ENCODE results near the gene GDE1. TPM values are rescaled to one million over a fixed set of nuclear protein-coding genes. Genes with fewer than 3 reads are reported as not detected.

Gene GDE1
- total and polyA plus RNA-seq, 9 of the 15 experiments (the other 6 are each of a cell fraction or from before 2014, with no cell fraction given) = 18.8 to 40.5 (median 22.3) TPM

DNA sequence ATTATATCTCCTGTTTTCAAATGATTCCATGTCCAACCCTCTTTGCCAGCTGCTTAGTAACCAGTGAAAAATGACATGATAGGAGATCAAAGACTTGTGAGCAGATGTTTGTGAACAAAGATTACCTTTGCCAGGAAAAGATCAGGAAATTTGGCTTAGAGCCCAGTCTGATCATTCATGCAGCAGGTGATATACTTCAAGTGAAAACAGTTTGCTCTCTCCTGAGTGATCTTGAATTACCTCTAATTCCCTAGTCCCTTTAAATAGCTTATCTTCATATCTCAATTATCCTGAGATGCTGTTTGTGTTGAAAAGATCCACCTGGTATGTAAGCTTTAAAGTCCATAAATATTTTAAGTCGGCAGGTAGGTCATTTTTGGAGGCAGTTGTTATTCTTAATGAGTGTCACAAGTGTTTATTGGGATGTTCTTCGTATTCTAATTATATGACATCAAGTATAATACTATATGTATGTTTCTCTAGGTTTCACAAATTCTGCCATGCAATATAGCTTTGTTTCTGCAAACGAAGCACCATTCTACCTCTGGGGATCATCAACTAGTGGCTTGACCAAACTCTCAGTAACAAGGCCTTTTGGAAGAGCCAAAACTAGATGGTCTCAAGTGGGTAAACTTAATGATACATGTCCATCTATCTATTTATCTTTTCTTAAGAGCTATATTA is 20.4 kb upstream of the GDE1 start:
- POLR2A ChIA-PET = interaction anchor here (0.6 to 1.3 kb wide), 5 partner anchors 10 to 108 kb away, joined by 3 to 5 read pairs (median 3); partner anchors contain the start of genes CCP110 and VPS35L
- Histone ChIP-seq H3K27ac (ENCODE audit: extremely low read depth, low read depth, low read length) (no peak overlapping the region), H4K20me1 (replicated peaks; ENCODE audit: control insufficient read depth, insufficient read depth, low read length) (no peaks in the 10 kb centered on the region), H3K4me2 (ENCODE audit: insufficient read depth, low read length) (no peak overlapping the region), H3K4me1 (replicated peaks in 1 of 2; ENCODE audit: control insufficient read depth in 2 of 2, insufficient read depth in 2 of 2, low read length in 2 of 2) (no peaks in the 10 kb centered on the region), H3K9ac (ENCODE audit: insufficient read depth in 1 of 2, low read depth in 2 of 2, low read length in 2 of 2) (no peak overlapping the region), H2AFZ (ENCODE audit: low read depth, low read length) (no peak overlapping the region), H3K9me1 (ENCODE audit: control insufficient read depth, insufficient read depth, low read length) (no peaks in the 10 kb centered on the region), H3K4me3 (no peak overlapping the region), H3K27me3 (ENCODE audit: control insufficient read depth in 2 of 2, insufficient read depth in 2 of 2, low read length in 2 of 2) (no peaks in the 10 kb centered on the region), H3K79me2 (ENCODE audit: control insufficient read depth, insufficient read depth, low read length) (no peaks in the 10 kb centered on the region), H3K9me3 (replicated peaks; ENCODE audit: control insufficient read depth, insufficient read depth, low read depth, low read length) (no peaks in the 10 kb centered on the region), H3K36me3 (ENCODE audit: control insufficient read depth, insufficient read depth, low read length) (peaks cover 64% of the 10 kb centered on the region; the same call in 2 of the 3 replicates)
- in situ Hi-C loops (cut with MboI) (no loop called here), intact Hi-C loops (cut with micrococcal nuclease) (no loop called here)
- no peak for DNase-seq (ENCODE audit: extremely low read depth in 1 of 4, low spot score in 3 of 4)
- FAIRE-seq = no peak
- CTCF ChIA-PET (ENCODE audit: low intra/inter-chr PET ratio) = no interaction called here
- no peak for TF ChIP-seq SAFB2 (IDR thresholded peaks at IDR 0.05; ENCODE audit: borderline replicate concordance, low read depth, low read length, severe bottlenecking)
- TF ChIP-seq NFIC (IDR thresholded peaks at IDR 0.05) = 0 out of 2 replicates have a peak, but pooled peaks have one; percentile 26
- no peak for TF ChIP-seq ZFPM2 (CRISPR knock-in tag; IDR thresholded peaks at IDR 0.05)
- ATAC-seq = no peak
- WGBS (ENCODE audit: insufficient coverage, low coverage, missing lambda C conversion rate) = 88% methylated on average over 3 of the region's 3 CpGs
- BruUV-seq (replicated peaks) = no TSS peak

DNA sequence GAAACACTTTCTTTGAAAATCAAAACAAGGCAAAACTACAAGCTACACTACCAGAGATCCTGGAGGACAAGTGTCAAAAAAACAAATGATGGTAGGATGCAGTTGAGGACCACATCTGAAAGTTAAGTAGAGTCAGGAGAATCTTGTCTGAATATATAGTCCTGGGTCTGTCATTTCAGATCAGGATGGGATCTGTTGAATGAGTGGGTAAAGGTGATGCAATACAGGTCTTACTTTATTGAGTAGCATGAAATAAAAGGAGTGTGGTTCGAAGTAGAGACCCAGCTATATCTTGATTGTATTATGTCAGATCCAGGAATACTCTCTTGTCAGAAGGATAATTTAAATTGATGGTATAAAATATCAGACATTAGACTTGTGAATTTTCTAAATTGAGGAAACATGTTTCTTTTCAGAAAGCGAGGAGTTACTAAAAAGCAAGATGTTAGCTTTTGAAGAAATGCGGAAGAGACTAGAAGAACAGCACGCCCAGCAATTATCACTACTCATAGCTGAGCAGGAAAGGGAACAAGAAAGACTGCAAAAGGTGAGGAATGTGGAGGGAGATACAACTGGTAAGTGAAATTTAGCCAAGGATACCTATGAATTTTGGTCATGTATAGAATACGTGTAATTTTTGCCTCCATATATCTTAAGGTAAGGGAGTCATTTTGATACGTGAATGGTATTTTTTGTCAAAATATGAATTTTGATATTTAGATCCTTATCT is 18.5 kb upstream of the GDE1 start:
- H3K9me1 ChIP-seq (ENCODE audit: control insufficient read depth, insufficient read depth, low read length) = no peaks in the 10 kb centered on the region
- no peak overlapping the region for H3K4me2 ChIP-seq (ENCODE audit: insufficient read depth, low read length)
- H4K20me1 ChIP-seq (replicated peaks; ENCODE audit: control insufficient read depth, insufficient read depth, low read length) = no peaks in the 10 kb centered on the region
- DNase-seq (ENCODE audit: extremely low read depth in 1 of 4, low spot score in 3 of 4) (no peak), FAIRE-seq (no peak), ATAC-seq (no peak)
- TF ChIP-seq GABPA (tag; conservative IDR thresholded peaks at IDR 0.05; ENCODE audit: low read depth) (no peak), CEBPB (tag; IDR thresholded peaks at IDR 0.05) (0 out of 2 replicates have a peak, but pooled peaks have one; percentile 16), CEBPG (CRISPR knock-in tag; IDR thresholded peaks at IDR 0.05) (no peak), CEBPG (tag; conservative IDR thresholded peaks at IDR 0.05 in 1 of 2, IDR thresholded peaks at IDR 0.05 in 1 of 2) (peak; percentile 16 to 60; a peak in 2 of 4 replicates)
- TF ChIP-seq, protein P1, sequence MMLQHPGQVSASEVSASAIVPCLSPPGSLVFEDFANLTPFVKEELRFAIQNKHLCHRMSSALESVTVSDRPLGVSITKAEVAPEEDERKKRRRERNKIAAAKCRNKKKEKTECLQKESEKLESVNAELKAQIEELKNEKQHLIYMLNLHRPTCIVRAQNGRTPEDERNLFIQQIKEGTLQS (IDR thresholded peaks at IDR 0.05) = peak; percentile 53; the same call in 1 of the 2 replicates
- TF ChIP-seq, protein P1 (CRISPR knock-in tag; conservative IDR thresholded peaks at IDR 0.05) = no peak
- in situ Hi-C loops (cut with MboI) (no loop called here), intact Hi-C loops (cut with micrococcal nuclease) (no loop called here)
- H3K79me2 ChIP-seq (ENCODE audit: control insufficient read depth, insufficient read depth, low read length) = no peaks in the 10 kb centered on the region
- BruUV-seq (replicated peaks) = no TSS peak
- no peak overlapping the region for H3K4me3 ChIP-seq
- no peak overlapping the region for H3K9ac ChIP-seq (ENCODE audit: insufficient read depth in 1 of 2, low read depth in 2 of 2, low read length in 2 of 2)
- 92% methylated on average over 6 of the region's 6 CpGs for WGBS (ENCODE audit: insufficient coverage, low coverage, missing lambda C conversion rate)
- CTCF ChIA-PET (ENCODE audit: low intra/inter-chr PET ratio) = no interaction called here
- no peaks in the 10 kb centered on the region for H3K9me3 ChIP-seq (replicated peaks; ENCODE audit: control insufficient read depth, insufficient read depth, low read depth, low read length)
- H3K27ac ChIP-seq (ENCODE audit: extremely low read depth, low read depth, low read length) = no peak overlapping the region
- H3K4me1 ChIP-seq (replicated peaks in 1 of 2; ENCODE audit: control insufficient read depth in 2 of 2, insufficient read depth in 2 of 2, low read length in 2 of 2) = no peaks in the 10 kb centered on the region
- H3K36me3 ChIP-seq (ENCODE audit: control insufficient read depth, insufficient read depth, low read length) = peaks cover 68% of the 10 kb centered on the region
- no peak overlapping the region for H2AFZ ChIP-seq (ENCODE audit: low read depth, low read length)
- POLR2A ChIA-PET = interaction anchor here (0.9 to 2.4 kb wide), 3 partner anchors 9 to 31 kb away, joined by 3 to 8 read pairs (median 3); partner anchors contain the start of gene VPS35L
- no peaks in the 10 kb centered on the region for H3K27me3 ChIP-seq (ENCODE audit: control insufficient read depth in 2 of 2, insufficient read depth in 2 of 2, low read length in 2 of 2)
